ENCODE results near the gene CROCC2.
A peak's percentile ranks its signal among the peaks of the same experiment; 100 is the strongest.

Gene CROCC2

GRCh38 chr2:240992572-240993291, 86.6 kb downstream of the CROCC2 start:
- no peak for DNase-seq

GRCh38 chr2:240993446-240994170, 87.5 kb downstream of the CROCC2 start:
- DNase-seq: no peak

- no peak for DNase-seq
These were observed 88.2 kb downstream of the CROCC2 start for GRCh38 chr2:240994171-240994896.

GRCh38 chr2:240995041-240996021, 89.2 kb downstream of the CROCC2 start:
- DNase-seq: no peak

GRCh38 chr2:240996161-240996833, 90.2 kb downstream of the CROCC2 start:
- DNase-seq: no peak

GRCh38 chr2:240996834-240997140, 90.7 kb downstream of the CROCC2 start:
- no peak for DNase-seq

GRCh38 chr2:240997141-240997855, 91.2 kb downstream of the CROCC2 start:
- no peak for DNase-seq

GRCh38 chr2:240997856-240998705, 91.9 kb downstream of the CROCC2 start, which contains the start of gene SNED1:
Gene SNED1 (plus strand): TSS chr2:240998618. CDS start chr2:240998838, 220 bp downstream.
- peak; percentile 69 for DNase-seq

- no peak for DNase-seq
These were observed 92.5 kb downstream of the CROCC2 start for GRCh38 chr2:240998706-240998994.

GRCh38 chr2:240998995-240999791, 93.1 kb downstream of the CROCC2 start:
- DNase-seq: no peak

- no peak for DNase-seq
These were observed 93.9 kb downstream of the CROCC2 start for GRCh38 chr2:240999873-241000541.

GRCh38 chr2:241000831-241001321, 94.7 kb downstream of the CROCC2 start:
- DNase-seq: no peak

GRCh38 chr2:241001413-241002274, 95.5 kb downstream of the CROCC2 start:
- DNase-seq: no peak

GRCh38 chr2:241002275-241003046, 96.3 kb downstream of the CROCC2 start:
- DNase-seq: no peak

GRCh38 chr2:241003047-241003360, 96.9 kb downstream of the CROCC2 start:
- DNase-seq: no peak

- DNase-seq: no peak
These were observed 97.2 kb downstream of the CROCC2 start for GRCh38 chr2:241003369-241003768.

Measured in EL (cell line).